ENCODE data around the gene GATA5.
"Not testable (repeated sequence)": the region's sequence is repeated elsewhere in the genome, so short reads cannot be mapped to it uniquely, and the experiment has no call there.

The GATA5 gene

DNA sequence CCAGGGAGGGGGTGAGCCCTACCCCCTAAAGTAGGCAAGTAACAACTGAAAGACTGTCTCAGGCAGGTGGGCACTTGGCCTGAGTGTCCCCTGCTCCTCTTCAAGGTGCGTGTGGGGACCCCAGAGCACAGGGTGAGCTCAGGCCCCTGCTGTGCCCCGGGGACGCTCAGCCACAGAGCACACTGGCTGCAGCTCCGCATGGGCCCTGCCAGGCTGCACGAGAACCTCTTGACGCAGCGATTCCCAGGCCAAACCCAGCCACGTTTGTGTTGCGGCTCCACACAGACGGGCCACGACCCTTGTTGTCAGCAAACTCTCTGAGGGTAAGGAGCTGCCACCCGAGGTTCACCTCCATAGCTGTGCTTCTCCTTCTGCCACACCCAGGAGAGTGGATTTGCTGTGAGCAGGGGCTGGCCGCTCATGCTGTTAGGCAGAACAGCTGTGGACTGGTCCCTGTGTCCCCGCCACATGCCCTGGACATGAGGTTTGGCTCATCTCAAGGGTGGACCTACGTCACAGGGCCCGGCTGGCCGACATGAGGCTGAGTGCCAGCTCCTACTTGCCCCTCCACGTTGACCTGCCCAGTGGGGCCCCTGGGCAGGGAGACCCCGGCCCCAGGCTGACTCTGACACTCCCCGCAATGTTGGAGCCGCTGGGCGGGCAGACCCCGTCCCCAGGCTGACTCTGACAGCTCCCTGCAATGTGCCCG is 29.7 kb upstream of the GATA5 start:
- no peak for DNase-seq (ENCODE audit: low read depth, low spot score)

DNA sequence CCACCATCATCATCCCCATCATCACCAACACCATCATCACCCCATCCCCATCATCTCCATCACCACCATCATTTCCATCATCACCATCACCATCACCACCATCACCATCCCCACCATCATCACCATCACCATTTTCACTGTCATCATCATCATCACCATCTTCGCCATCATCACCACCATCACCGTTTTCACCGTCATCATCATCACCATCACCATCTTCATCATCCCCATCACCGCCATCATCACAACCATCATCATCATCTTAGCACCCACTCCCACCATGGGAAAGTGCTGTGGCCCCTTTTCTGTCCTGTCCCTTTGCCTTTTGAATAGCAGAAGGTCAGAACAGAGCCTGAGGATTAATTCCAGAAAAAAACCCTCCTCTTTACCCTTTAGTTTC is 28.5 kb upstream of the GATA5 start:
- DNase-seq (ENCODE audit: low read depth, low spot score), result no peak

DNA sequence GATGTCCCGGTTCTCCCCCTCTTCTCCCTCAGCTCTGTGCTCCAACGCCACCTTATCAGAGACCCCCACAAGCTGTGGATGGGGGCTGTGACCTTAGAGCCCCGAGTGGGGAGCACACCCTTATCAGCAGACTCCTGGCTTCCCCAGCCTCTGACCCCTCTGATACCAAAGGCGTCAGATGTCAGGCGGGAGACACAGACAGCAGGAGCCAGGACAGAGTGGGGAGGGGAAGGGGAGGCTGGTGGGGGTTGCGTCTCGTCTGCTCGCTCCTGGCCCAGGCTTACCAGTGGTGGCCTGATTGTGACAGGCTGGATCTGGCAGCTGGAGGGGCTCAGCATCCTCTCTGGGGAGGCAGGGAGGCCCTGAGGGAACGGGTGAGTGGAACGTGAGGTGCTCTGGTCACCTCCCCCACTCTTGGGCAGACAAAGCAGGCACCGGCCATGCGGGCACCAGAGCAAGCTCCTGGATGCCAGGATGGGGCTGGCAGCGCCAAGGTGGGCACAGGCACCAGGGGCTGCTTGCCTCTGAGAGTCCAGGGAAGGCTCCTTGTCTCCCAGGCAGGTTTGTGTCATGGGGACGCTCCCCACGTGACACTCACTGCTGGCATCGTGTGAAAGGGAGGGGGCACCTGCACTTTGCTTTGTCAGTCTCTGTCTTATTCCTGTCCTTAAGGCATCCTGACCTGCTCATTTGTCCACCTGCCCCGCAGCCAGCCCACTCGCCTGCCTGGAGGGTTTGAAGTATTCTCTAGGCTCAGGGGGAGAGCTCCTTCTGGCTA is 27.8 kb upstream of the GATA5 start:
- DNase-seq (ENCODE audit: low read depth, low spot score), result no peak

DNA sequence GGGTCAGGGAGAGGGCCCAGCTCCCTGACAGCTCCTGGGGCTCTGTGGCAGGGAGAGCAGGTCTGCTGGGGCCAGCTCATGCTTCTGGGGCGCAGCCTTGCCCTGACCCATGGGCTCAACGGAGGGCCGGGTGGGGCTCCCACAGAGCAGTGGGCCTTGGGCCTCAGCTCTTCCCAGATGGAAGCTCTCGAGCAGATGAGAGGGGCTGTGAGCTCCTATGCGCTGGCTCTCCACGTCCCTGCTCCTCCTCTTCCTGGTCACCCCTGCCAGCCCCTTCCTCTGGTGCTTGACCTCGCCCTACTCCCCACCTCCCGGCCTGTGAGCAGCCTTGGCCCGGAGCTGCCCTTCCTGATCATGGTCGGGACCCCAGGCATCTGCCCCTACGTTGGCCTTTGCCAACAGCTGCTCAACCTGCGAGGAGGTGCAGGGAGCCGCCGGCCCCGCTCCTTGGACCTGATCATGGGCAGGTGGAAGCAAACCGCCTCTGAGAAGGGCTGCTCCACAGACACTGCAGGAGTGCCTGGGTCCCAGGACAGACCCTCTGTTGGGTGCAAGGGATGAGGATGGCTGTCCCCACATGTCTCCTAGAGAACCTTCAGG is 26.8 kb upstream of the GATA5 start:
- no peak for DNase-seq (ENCODE audit: low read depth, low spot score)

DNA sequence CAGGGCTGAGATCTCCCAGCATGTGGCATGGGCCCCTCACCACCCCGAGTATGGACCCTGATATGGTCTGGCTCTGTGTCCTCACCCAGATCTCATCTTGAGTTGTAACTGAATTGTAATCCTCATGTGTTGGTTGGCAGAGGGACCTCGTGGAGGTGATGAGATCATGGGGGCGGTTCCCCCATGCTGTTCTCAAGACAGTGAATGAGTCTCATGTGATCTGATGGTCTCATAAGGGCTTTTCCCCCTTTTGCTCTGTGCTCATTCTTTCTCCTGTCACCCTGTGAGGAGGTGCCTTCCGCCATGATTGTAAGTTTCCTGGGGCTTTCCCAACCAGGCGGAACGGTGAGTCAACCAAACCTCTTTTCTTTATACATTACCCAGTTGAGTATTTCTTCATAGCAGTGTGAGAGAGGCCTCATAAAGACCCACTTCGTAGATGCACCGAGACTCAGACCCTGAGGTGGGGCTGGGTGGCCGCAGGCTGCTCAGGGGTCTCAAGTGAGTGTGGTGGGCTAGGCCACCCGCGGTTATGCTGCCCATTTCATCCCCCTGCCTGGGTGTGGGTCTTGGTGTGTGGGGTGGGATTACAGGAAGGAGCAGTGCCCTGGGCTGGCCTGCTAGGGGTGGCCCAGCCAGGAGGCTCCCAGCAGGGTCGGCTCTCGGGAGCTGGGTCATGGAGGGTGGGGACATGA is 26.2 kb upstream of the GATA5 start:
- no peak for DNase-seq (ENCODE audit: low read depth, low spot score)

DNA sequence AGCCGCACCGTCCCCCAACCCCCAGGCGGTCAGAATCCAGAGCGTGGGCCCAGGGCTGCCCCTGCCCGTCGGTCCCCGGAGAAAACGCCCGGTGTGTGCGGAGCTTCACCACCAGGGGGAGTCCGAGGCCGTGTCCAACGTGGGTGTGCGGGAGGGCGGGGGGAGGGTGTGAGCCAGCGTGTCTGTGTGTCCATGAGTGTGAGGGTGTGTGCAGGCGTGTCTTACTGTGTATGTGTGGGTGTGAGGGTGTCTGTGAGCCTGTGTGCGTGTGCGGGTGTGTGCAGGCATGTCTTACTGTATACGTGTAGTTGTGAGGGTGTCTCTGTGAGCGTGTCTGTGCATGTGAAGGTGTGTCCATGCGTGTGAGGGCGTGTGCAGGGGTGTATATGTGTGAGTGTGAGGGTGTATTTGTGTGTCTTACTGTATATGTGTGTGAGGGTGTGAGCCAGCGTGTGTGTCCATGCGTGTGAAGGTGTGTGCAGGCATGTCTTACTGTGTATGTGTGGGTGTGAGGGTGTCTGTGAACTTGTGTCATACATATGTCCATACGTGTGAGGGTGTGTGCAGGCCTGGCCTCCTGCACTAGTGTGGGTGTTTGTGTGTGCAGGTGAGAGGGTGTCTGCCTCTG is 24.6 kb upstream of the GATA5 start:
- no peak for DNase-seq (ENCODE audit: low read depth, low spot score)

DNA sequence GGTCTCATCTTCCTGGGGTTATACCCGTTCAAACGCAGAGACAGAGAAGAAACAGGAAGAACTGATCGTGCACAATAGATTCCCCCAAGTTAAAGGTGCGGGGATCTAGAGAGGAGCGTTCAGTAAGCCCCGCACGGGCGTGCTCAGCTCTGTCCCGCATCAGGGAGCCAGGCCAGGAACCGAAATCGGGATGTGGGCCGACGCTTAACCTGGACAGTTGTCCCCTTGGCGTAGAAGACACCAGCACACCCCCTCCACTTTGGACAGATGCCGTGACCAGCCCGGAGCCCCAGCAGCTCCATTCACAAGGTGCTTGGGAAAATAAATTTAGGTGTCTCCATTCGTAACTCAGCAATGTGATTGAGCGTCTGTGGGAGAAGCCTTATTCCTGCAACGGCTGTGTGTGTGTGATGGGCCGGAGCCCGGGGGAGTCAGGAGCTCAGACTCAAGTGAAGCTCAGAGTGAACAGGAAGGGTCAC is 24.0 kb upstream of the GATA5 start:
- DNase-seq (ENCODE audit: low read depth, low spot score), result no peak

DNA sequence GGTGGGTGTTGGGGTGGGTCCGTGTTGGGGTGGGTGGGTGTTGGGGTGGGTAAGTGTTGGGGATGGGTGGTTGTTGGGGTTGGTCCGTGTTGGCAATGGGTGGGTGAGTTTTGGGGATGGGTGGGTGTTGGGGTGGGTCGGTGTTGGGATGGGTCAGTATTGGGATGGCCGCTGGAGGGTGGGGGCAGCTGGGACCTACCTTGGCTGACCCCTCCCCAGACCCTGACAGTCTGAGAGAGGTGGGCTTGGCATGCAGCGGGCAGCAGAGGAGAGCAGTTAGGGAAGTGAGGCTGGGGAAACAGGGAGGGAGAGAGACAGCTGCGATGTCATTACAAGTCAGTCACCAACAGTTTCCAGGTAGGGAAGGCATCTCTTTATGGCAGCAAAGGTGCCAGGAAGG is 23.1 kb upstream of the GATA5 start:
- no peak for DNase-seq (ENCODE audit: low read depth, low spot score)

DNA sequence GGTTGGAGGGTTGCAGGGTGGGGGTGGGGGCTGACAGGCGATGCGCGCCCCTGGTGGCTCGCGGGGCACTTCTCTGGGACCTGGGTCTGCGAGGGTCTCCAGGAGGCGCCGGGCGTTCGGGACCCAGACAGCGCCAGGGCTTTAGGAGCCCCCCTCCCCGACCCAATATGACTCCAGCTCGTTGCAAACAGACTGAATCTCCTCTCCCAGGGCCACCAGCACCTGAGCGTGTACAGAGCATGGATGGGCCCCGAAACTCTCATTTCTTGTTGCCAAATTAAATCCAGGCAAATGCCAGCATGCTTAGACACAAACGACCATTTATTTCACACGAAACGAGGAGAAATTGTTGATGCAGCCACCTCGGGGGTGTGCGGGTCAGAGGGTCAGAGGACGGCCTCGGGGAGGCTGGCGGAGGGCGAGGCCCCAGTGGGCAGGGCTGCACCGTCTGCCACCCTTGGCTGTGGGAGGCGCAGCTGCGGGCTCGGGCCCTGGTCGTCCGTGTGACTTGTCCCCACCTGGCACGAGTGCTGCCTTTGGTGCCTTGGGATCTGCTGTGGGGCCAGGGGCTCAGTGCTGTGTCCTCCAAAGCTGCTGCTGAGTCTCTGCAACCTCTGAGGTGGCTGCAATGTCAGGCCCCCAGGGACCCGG is 20.9 kb upstream of the GATA5 start:
- DNase-seq (ENCODE audit: low read depth, low spot score), result no peak

DNA sequence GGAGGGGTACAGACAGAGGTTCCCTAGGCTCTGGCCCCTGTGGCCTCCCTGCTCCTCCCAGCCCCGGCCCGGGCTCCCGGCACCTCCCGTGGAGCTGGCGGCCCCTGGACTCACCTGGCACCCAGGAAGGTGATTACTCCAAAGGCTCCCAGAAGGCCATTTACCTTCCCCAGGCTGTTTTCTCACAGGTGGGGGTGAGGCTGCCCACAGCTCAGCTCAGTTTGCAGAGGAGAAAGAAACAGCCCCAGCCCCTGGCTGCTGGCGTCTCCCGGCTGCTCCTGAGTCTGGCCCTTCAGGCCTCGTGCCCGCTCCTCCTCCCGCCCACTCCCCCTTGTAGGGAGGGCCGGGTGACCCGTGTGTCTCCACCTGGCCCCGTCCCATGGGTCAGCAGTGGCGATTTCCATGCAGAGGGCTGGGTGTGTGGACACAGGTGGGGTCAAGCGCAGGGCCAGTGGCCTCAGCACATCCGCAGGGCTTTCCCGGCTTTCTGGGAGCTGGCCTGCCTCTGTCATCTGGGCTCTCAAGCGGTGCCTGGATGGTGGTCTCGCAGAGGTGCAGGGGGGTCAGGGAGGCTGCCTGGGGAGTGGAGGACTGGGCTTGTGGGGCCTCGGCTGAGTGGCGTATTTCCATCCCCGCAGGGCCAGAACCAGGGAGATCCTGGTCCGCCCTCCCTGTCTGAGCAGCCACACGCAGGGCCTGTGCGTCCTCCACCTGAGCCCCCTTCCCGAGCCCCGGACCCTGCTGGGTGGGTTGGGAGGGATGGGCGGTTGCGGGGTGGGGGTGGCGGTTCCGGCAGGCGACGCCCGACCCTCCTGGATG is 20.2 kb upstream of the GATA5 start:
- no peak for DNase-seq (ENCODE audit: low read depth, low spot score)

DNA sequence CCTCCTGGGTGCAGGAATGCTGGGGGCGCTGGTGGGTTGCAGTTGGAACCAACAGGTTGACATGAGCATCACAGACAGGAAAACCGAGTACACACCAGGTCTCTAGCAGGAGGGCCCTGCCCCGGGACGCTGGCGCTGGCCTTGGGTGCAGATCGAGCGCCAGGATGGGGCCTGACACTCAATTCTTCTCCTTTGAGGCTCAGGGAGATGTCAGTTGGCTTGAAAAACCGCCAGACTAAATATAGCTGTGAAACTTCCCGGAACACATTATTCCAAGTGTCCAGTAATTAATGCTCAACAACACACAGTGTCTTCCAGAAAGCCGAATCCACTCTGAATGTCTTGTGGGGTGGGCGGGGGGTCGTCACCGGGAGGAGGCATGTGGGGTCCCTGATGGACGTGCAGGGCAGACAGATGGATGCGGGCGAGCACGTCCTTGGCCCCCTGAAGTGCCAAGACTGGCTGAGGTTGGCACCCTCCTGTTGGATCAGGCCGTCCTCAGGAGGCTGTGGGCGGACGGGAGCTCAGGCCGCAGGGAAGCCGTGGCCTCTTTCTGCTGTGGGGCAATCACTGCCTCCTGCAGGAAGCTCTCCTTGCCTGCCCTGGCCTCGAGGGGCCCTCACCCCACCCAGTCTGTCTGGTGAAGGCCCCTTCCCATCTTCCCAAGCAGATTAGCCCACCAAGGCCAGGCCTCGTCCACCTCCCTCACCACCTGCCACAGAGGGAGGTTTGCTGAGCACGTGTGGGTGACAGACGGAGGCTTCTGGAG is 19.4 kb upstream of the GATA5 start:
- no peak for DNase-seq (ENCODE audit: low read depth, low spot score)

DNA sequence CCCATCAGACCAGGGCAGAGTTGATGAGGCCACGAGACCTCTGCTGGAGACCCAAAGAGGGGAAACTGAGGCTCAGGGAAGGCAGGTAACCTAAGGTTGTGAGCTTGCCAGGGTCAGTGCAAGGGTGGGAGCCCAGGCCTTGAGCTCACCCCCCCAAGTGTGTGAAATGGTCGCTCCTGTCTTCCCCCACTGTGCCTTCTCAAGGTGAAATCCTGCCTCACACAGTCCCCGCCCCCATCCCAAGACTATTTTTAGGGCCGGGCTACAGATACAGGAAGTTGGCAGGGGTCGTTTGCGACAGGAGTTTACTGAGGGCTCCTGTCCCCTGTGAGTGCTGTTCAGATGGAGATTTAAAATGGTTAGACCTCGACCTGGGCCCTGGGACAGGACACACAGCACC is 18.7 kb upstream of the GATA5 start:
- no peak for DNase-seq (ENCODE audit: low read depth, low spot score)

DNA sequence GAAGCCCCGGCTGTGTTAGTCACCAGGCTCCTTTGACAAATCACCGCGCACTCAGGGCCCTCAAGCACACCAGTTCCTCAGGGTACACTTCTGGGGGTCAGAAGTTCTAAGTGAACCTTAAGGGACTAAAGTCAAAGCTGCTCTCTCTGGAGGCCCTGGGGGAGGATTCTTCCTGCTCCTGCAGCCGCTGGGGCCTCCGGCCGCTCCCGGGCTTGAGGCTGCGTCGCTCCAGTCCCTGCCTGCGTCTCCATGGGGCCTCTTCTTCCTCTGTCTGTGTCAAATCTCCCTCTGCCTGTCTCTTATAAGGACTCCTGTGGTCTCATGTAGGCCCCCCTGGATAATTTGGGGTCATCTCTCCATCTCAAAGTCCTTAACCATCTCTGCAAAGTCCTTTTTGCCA is 18.1 kb upstream of the GATA5 start:
- DNase-seq (ENCODE audit: low read depth, low spot score), result no peak

DNA sequence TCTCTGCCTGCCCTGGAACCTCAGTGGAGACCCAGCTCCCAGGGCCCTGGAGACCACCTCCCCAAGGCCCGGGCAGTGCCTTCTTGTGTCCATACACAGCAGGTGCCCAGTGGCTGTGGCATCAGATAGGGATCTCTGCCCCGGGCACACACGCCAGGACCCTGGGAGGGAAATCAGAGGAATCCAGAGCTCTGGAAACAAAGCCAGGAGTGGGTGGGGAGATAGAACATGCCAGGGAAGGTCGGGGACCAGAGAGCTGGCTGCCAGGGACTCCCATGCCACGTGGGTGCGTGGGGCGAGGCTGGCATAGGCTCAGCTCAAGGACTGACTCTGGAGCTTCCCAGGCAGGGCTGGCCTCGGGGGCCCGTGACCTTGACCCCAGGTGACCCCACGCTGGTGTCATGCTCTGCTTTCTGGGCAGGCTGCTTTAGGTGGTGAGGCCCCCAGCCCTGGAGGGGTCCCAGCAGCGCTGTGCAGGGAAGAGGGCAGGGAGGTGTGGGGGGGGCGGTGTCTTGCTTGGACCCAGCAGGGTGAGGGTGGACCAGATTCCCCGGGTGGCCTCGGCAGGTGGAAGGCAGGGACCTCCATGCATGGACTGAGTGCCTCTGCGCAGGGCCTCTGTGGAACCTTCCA is 17.6 kb upstream of the GATA5 start:
- no peak for DNase-seq (ENCODE audit: low read depth, low spot score)

DNA sequence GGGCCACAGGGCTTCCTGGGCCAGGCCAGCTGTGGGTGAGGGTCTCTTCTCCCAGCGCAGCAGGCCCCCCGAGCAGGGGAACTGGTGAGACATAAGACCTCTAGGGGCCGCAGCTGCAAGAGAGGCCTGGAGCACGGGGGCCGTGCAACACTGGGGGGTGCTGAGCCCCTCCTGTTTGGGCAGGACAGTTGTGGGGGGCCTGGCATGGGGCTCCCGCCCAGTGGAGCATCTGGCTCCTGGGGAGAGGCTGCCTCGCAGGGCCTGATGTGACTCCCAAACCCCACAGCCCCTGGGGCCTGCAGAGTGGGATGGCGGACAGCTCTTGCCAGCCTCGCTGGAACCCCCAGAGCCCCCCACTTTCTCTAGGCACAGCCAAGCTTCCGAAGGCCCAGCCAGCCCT is 16.9 kb upstream of the GATA5 start:
- no peak for DNase-seq (ENCODE audit: low read depth, low spot score)

DNA sequence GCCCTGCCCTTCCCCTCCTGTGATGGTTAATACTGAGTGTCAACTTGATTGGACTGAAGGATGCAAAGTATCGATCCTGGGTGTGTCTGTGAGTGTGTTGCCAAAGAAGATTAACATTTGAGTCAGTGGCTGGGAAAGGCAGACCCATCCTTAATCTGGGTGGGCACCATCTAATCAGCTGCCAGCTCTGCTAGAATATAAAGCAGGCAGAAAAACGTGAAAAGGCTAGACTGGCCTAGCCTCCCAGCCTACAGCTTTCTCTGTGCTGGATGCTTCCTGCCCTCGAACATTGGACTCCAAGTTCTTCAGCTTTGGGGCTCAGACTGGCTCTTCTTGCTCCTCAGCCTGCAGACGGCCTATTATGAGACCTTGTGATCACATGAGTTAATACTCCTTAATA is 15.0 kb upstream of the GATA5 start:
- DNase-seq (ENCODE audit: low read depth, low spot score), result not testable (repeated sequence)

DNA sequence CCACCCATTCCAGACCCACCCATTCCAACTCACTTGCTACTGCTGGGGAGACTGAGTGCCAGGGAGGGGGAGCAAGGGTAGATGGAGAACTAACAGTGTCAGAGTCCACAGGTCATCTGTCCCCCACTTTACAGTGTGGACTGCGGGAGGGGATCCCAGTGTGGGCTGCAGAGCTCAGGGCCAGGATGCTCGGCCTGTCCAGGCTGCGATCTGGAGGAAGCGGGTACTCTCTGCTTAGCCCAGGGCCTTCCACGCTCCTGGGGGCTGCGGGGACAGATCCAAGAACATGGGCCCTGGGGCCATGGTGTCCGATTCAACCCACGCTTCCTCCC is 14.1 kb upstream of the GATA5 start:
- DNase-seq (ENCODE audit: low read depth, low spot score), result no peak

DNA sequence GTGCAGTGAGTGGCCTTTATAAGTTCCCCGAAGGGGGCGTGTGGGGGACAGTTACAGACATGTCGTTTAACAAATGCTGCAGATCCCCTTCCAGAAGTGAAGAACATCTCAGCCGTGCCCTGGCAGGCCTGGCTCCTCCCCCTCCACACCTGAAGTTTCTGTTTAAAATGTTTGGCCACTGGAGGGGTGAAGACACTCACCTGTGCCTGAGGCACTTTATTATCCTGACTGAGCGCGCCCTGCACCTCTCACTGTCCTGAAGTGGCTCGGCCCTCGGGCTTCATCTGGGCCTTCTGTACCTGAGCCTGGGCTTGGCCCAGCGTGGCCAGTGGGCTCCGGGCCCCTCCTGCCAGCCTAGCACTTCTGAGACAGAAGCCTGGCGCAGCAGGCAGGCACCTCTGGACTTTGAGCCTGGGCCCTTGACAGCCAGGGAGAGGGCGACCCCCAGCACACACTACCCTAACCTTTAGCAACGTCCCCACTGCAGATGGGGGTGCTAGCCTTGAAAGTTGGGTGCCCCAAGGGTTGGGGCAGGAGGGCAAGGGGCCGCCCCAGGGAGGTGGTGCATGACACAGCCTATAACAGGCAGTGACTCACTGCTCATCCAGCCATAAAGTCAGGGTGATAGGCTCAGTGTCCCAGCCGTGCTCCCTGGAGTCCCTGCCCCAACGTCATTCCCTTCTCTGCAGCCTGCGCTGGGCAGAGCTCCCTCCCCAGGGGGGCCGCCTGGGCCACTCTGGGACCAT is 13.6 kb upstream of the GATA5 start:
- DNase-seq (ENCODE audit: low read depth, low spot score), result no peak

DNA sequence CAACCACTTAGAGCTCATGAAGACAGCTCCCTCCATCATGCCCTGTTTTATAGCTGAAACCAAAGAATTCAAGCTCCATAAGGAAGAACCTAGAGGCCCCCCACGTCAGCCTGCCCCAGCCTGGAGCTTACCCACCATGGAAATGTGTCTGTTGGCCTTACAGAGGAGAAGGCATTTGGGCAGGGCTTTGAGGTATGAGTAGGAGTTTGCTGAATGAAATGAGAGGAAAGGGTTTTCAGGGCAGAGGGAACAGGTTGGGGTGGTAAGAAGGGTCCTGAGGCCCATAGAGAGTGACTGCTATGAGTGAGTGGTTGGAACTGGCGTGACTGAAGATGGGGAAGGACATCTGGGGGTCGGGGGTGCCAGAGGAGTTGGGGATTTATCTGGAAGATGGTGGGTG is 12.7 kb upstream of the GATA5 start:
- no peak for DNase-seq (ENCODE audit: low read depth, low spot score)
